AG04449 (cell line): ENCODE data around the gene PAK5.

Experiments
- CTCF ChIA-PET: fragments of 350-600 bp; formaldehyde crosslinking; extraction: SDS; loops from one replicate; lab custom pipeline; 2021; ENCODE audit warnings: antibody characterized with exemption; lab: Yijun Ruan, JAX
- POLR2A ChIA-PET: fragments of 400-600, 350-600 bp; formaldehyde crosslinking; extraction: SDS; loops from one replicate; lab custom pipeline; 2020; ENCODE audit warnings: antibody characterized with exemption, inconsistent platforms; lab: Yijun Ruan, JAX
- DNase-seq: peaks from one replicate; pipeline ENCODE4 v3.0.0-alpha.2; 2010; ENCODE audit warnings: low read depth, low spot score
- H3K4me3 ChIP-seq: 2 replicates; pipeline ENCODE4 v1.5.1; 2011; ENCODE audit warnings: low read depth, mild to moderate bottlenecking, control low read depth, low read length
- CTCF ChIP-seq: IDR thresholded peaks from one replicate; pipeline ENCODE4 v1.5.1; 2011; ENCODE audit warnings: mild to moderate bottlenecking, moderate library complexity, low read length, control low read depth, inconsistent platforms; ENCODE audit not compliant: insufficient read depth; ENCODE audit errors: missing control alignments

Gene PAK5

GRCh38 chr20:9615118-9615517 is 223.8 kb downstream of the PAK5 start:
- no peak for TF ChIP-seq CTCF
- ChIA-PET CTCF (interaction anchor here (8.4 to 12.7 kb wide), 2 partner anchors 207 to 299 kb away, joined by 226 to 478 read pairs; no protein-coding TSS in a partner anchor), POLR2A (no interaction called here)
- H3K4me3 ChIP-seq = no peak overlapping the region
- no peak for DNase-seq

- H3K4me3 ChIP-seq = no peak overlapping the region
- no peak for TF ChIP-seq CTCF
- ChIA-PET POLR2A (no interaction called here), CTCF (interaction anchor here (0.7 to 12.7 kb wide), 8 partner anchors 11 to 865 kb away, joined by 3 to 478 read pairs (median 4); no protein-coding TSS in a partner anchor)
- no peak for DNase-seq
Observed at GRCh38 chr20:9613871-9614270, 225.0 kb downstream of the PAK5 start.

- no peak for DNase-seq
- CTCF ChIA-PET = interaction anchor here (0.8 to 12.7 kb wide), 8 partner anchors 8 to 853 kb away, joined by 3 to 478 read pairs (median 4); no protein-coding TSS in a partner anchor
- POLR2A ChIA-PET = no interaction called here
- no peak overlapping the region for H3K4me3 ChIP-seq
- TF ChIP-seq CTCF = no peak
Observed at GRCh38 chr20:9611921-9612320, 227.0 kb downstream of the PAK5 start.

- ChIA-PET CTCF (interaction anchor here (0.7 to 12.7 kb wide), 23 partner anchors 10 to 853 kb away, joined by 3 to 478 read pairs (median 4); no protein-coding TSS in a partner anchor), POLR2A (no interaction called here)
- no peak for TF ChIP-seq CTCF
- DNase-seq = no peak
- H3K4me3 ChIP-seq = no peak overlapping the region
Observed at GRCh38 chr20:9610665-9611064, 228.2 kb downstream of the PAK5 start.

- CTCF ChIA-PET = interaction anchor here (0.6 to 12.7 kb wide), 41 partner anchors 10 to 860 kb away, joined by 3 to 478 read pairs (median 4); no protein-coding TSS in a partner anchor
- peak; percentile 42 for TF ChIP-seq CTCF
- H3K4me3 ChIP-seq = no peak overlapping the region
- POLR2A ChIA-PET = interaction anchor here (0.7 kb wide), 1 partner anchor 202 kb away, joined by 3 read pairs; no protein-coding TSS in a partner anchor
- DNase-seq = peak; percentile 29
Observed at GRCh38 chr20:9609887-9610502, 228.9 kb downstream of the PAK5 start.

- ChIA-PET CTCF (interaction anchor here (0.7 to 8.4 kb wide), 16 partner anchors 9 to 858 kb away, joined by 3 to 478 read pairs (median 4); no protein-coding TSS in a partner anchor), POLR2A (no interaction called here)
- no peak for DNase-seq
- H3K4me3 ChIP-seq = no peak overlapping the region
- TF ChIP-seq CTCF = no peak
Observed at GRCh38 chr20:9608639-9609340, 230.1 kb downstream of the PAK5 start.
